ENCODE data around the gene B4GALT5. TPM values are rescaled to one million over a fixed set of nuclear protein-coding genes. Genes with fewer than 3 reads are reported as not detected.
"Not testable (repeated sequence)": the region's sequence is repeated elsewhere in the genome, so short reads cannot be mapped to it uniquely, and the experiment has no call there.

The B4GALT5 gene, protein sequence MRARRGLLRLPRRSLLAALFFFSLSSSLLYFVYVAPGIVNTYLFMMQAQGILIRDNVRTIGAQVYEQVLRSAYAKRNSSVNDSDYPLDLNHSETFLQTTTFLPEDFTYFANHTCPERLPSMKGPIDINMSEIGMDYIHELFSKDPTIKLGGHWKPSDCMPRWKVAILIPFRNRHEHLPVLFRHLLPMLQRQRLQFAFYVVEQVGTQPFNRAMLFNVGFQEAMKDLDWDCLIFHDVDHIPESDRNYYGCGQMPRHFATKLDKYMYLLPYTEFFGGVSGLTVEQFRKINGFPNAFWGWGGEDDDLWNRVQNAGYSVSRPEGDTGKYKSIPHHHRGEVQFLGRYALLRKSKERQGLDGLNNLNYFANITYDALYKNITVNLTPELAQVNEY
- total RNA-seq (2014; rRNA removed; shearing (Covaris generic)), result 25.5 and 30.5 TPM in 2 replicates

DNA sequence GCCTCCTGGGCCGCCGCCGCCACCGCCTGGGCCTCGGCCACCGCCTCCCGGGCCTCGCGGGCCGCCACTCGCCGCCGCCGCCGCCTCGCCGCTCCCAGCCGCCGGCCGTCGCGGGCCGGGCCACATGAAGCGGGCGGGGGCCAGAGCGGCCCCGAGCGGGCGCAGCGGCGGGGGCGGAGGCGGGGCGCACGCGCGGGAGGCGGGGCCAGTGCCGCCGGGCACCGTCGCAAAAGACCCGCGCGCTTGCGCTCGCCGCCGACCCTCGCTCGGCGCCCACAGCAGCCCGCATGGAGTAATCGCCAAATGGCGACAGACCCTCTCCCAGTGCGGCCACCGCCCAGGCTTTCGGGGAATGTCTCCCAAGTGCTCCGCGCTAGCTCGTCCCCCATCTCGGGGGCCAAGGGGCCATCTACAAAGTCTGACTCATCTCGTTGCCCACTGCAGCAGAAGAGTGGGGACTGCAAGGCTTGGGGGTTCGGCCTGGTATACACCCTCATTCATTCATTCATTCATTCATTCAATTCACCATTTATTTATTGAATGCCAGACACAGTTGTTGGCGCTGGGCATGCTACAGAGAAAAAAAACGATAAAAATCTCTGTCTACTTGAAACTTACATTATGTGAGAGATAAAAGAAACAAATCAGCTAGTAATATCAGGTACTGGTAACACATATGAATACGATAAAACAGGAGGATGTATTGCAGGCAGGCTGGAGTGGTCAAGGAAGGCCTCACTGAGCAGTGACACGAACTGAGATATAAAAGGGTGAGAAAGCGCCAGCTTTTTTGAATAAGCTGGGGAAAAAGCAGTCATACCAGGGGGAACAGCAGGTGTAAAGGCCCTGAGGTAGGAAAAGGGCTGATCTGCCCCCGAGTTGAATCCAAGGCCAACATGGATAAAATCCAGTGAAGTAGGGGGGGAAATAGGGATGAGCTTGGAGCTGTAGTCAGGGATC, at the start of gene B4GALT5:
B4GALT5 (minus strand) TSS at position 126 of the 960 bp plus-strand sequence. CDS start 188 bp downstream, outside the sequence.
- DNase-seq (ENCODE audit: low read depth), result peak; percentile 79

DNA sequence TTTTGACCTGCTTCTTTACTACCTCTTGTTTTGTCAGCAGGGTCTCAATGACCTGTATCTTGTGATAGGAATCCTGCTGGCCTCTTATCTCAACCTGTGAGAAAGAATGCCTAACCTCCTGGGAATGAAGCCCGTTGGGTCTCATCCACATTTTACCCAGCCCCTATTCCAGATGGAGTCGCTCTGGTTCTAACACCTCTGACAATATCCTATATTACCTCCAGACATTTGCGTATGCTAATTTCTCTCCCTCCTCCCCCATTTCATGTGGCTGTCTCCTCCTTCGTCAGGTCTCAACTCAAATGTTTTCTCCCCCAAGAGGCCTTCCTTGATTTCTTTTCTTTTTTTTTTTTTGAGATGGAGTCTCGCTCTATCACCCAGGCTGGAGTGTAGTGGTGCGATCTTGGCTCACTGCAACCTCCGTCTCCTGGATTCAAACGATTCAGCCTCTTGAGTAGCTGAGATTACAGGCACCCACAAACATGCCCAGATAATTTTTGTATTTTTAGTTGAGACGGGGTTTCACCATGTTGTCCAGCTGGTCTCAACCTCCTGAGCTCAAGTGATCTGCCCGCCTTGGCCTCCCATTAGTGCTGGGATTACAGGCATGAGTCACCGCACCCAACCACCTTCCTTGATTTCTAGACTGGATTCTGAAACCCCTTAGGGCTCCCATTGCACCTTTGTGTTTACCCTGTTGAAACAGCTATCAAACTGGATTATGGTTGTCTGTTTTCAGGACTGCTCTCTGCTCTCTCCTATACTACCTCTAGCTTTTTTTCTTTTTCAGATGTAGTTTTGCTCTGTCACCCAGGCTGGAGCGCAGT, 49.5 kb upstream of the B4GALT5 start:
- DNase-seq (ENCODE audit: low read depth), result peak; percentile 80

DNA sequence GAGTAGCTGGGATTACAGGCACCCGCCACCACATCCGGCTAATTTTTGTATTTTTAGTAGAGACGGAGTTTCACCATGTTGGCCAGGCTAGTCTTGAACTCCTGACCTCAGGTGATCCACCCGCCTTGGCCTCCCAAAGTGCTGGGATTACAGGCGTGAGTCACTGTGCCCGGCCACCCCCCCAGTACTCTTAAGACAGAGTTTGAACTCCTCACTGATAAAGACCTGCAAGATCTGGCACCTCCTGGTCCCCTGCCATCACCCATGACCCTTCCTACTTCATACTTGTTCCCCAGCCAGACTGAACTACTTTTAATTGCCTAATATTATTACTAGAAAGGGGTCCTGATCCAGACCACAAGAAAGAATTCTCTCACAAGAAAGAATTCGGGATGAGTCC, 48.2 kb upstream of the B4GALT5 start:
- DNase-seq (ENCODE audit: low read depth), result not testable (repeated sequence)

DNA sequence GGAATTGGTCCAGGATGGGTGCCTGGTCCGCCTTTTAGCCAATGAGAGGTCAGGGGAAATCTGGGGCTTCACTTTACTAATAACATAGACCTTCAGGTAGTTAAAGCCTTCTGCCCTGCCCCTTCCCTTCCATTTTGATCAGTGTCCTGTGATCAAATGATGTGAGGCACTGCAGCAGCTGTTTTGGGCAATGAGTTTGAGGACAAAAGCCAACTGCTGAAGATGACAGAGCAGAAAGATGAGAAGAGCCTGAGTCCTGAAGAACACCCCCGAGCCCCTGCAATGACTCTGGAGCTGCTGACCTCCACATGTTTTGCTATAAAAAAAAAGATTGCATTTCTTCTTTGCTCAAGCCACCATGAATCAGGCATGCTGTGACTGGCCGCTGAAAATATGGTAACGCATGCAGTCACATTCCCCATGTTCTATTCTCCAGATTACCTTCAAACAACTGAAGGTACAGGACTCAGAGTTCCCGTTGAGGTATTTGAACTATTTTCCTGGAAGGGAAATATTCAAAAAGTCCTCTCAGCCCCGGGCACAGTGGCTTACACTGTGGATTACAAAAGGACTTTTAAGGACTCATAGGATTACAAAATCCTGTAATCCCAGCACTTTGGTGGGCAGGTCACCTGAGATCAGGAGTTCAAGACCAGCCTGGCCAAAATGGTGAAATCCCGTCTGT, 45.7 kb upstream of the B4GALT5 start:
- no peak for DNase-seq (ENCODE audit: low read depth)

DNA sequence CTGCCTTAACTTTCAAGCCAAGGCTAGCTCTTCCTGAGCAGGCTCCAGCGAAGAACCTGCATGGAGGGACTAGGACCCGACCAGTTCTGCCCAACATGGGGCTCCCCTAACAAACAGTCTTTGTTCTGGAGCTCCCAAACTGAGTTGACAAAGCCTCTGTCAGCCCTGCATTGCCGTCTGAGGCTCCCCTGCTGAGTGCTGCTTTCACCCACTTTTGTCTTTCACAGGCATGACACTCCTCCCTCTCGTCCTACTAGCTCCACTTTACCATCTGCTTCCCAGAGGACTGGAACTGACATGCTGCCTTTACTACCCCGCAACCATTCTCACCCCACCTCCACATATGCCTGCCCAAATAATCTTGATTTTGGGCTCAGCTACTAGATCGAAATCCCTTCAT, 45.1 kb upstream of the B4GALT5 start:
- no peak for DNase-seq (ENCODE audit: low read depth)

DNA sequence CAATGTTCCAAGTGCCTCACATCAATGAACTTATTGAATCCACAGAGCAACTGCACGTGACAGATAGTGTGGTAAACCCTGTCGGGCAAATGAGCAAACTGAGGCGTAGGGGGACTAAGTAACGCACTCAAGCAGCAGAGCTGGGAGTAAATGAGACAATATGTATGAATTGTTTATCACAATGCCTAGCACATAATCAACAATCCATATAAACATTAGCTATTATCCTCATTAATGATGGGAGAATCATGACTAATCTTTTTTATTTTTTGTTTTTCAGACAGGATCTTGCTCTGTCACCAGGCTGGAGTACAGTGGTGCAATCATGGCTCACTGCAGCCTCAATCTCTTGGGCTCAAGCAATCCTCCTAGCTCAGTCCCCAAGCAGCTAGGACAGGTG, 43.9 kb upstream of the B4GALT5 start:
- DNase-seq (ENCODE audit: low read depth), result no peak

DNA sequence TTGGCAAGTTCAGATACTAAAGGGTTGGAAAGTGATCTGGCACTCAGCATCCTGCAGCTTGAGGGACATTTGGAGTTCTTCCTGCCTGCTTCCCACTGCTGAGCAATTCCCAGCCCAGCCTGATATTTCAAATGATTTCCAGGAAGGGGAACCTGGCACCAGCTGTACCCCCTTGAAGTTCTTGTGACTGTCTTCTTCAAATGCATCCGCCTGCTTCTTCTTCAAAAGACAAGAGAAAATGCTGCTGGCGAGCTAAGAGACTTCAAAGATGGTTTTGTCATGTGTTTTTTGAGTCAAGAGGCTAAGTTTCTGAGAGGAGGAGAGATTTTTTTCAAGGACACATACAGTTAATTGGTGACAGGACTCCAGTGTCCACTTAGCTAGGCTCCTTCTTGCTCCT, 42.6 kb upstream of the B4GALT5 start:
- no peak for DNase-seq (ENCODE audit: low read depth)

DNA sequence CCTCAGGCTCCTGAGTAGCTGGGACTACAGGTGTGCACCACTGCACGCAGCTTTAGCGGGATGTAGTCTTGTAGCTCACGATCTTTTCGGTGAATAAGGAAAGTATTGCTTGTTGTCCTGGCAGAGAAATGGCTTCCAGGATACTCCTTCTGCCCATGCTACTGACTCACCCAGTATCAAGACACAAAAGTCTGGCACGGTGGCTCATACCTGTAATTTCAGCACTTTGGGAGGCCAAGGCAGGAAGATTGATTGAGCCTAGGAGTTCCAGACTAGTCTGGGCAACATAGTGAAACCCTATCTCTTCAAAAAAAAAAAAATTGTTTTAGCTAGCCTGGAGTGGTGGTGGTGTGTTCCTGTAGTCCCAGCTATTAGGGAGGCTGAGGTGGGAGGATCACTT, 40.9 kb upstream of the B4GALT5 start:
- DNase-seq (ENCODE audit: low read depth), result no peak

DNA sequence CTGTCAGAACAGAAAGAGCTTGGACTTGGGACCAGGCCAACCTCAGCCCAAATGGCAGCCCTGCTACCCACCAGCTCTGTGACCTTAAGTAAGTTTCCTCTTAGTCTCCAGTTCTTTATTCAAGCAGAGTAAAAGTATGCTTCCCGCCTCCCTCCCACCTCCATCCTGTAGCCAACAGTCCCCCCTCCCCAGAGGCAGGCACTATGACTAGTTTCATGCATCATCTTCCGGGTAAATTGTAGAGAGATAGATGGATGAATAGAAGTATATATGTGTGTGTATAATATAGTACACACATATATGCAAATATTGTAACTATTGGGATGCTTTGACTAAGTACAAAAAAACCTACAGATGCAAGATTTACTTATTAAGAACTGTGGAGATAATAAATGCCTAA, 39.5 kb upstream of the B4GALT5 start:
- DNase-seq (ENCODE audit: low read depth), result no peak

DNA sequence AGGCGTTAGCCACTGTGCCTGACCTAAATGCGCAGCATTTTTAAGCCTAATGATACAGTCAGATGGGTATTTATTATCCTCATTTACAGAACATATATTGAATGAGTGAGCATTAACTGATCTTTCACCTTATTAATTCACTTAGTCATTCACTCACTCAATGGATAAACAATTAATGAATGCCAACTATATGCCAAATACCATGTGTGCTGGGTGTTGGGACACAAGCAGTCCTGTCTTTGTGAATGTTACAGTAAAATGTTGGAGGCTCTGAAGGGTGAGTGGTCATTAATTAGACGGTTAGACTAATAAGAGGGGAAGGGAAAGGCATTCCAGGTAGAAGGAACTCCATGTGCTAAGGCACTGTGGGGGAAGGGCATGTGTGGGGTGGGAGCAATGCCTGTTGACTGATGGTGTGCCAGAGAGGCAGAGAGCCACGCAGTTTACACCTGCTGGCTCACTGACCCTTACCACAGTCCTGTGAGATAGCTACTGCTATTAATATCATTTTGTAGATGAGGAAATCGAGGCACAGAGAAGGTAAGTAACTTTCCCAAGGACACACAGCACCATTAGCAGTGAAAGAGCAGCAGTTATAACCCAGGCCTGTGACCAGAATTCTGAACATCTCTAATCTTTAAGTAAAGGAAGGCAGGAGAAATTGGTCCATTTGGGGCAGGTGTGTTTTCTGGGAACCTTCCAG, 38.7 kb upstream of the B4GALT5 start:
- DNase-seq (ENCODE audit: low read depth), result no peak

DNA sequence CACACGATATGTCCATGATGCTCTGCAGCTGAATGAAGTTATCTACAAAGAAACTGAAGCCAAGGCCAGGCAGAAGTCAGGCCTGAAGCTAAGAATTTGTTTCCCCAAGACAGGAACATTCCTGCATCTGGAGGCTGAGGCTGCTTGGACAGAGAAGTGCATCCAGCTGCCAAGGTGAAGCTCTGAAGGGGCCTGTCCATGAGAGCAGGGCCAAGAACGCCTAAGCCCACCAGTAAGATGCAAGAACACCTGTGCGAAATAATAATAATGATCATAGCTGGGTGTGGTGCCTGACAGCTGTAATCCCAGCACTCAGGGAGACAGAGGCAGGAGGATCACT, 37.7 kb upstream of the B4GALT5 start:
- no peak for DNase-seq (ENCODE audit: low read depth)

DNA sequence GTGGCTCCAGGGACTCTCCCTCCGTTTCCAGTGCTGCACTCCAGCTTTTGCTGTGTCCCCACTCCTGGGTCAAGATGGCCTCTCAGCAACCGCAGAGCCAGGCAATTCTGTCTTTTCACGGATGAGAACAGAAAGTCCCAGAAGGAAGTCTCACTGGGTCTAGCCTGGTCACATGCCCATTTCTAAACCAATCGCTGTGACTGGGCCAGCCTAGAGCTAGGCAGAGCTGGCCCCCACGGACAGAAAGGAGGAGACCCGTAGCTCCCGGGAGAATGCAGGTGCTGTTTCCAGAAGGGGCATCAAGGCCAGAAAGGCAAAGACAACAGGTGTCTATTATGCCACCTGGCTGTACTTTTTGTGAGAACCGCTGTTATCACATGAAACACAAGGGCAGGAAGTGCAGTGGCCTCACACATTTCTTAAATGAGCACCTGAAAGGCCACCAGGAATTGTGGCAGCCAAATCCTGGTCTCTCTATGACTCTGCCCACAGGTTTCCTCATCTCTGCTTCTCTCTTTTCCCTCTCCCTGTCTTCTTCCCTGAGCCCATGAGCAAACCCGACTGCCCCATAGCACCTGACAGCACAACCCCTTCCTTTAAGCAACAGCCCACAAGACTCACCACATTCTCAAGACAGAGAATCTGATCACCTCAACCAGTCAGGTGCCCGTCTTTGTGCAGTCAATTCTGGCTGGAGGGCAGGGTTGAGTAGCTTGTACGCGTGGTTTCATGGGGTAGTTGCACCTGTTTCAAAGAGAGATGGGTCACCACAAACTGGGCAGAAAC, 37.1 kb upstream of the B4GALT5 start:
- peak; percentile 52 for DNase-seq (ENCODE audit: low read depth)

DNA sequence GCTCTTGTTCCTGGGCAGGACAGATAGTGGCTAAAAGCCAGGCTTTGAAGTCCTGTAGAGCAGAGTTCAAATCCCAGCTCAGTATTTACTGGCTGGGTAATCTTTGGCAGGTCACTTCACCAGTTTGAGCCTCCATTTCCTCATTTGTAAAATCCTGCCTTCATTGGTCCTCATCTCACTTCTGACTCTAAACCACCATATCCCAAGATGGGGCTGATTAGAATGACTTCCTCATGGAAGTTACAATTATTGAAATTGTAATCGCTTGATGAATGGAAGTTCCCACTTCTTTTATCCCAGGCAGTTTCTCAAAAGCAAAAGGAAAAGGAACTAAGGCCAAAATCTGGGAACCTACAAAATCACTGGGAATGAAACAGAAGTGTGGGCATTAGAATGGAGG, 35.9 kb upstream of the B4GALT5 start:
- DNase-seq (ENCODE audit: low read depth), result no peak

DNA sequence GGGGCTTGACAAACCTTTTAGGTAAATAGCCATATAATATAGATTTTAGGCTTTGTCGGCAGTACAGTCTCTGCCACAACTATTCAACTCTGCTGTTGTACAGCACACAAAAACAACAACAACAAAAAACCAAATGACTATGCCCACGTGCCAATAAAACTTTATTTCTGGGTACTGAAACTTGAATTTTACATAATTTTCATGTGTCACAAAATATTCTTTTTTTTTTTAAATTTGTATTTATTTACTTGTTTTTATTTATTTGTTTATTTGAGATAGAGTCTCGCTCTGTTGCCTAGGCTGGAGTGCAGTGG, 34.8 kb upstream of the B4GALT5 start:
- DNase-seq (ENCODE audit: low read depth), result no peak

DNA sequence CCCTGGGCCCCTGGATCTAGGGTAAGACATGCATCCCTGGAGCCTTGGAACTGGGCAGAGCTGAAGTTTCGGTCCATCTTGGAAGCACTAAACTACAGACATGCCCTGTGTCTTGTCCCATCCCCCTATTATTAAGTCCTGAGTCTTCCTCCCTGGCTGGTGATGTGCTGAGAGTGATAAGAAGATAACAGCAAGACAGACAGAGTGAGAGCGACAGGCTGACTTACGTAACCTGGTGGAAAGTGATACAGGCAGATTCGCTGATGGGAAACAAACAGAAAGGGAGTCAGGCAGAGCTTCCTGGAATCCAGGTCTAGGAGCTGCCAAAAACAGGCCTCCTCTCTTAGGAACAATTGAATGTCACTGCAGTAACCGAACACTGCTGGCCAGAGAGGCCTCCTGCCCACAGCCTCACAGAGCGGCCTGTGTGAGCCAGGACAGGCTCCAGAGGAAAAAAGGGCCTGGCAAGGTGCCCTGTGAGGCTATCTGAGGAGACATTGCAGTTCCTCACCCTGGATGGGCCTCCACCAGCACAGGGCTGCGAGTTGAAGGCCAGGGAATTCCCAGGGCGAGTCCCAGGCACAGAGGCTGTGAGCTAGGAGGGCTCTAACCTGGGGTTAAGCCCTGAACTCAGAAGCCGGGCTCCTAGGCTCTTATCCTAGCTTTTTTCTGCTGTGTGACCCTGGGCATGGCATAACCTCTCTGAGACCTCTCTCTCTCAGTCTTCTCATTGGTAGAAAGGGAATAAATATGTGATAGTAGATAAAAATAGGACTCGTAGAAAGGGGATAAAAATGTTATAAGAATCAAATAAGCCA, 34.2 kb upstream of the B4GALT5 start:
- DNase-seq (ENCODE audit: low read depth), result peak; percentile 55

DNA sequence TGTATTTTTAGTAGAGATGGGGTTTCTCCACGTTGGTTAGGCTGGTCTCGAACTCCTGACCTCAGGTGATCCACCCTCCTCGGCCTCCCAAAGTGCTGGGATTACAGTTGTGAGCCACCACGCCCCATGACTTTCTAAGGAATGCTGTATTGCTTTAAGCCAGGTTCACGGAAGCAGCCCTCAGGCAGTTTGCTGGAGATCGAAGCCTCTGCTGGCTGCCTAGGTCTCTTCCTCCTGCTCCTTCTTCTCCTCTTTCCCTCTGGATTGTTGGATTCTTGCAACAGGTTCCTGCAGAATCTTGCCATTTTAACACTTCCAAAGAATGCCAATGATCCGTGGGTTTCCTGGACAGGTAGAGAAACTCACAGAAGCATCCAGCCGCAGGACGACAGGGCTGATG, 29.3 kb upstream of the B4GALT5 start:
- no peak for DNase-seq (ENCODE audit: low read depth)

DNA sequence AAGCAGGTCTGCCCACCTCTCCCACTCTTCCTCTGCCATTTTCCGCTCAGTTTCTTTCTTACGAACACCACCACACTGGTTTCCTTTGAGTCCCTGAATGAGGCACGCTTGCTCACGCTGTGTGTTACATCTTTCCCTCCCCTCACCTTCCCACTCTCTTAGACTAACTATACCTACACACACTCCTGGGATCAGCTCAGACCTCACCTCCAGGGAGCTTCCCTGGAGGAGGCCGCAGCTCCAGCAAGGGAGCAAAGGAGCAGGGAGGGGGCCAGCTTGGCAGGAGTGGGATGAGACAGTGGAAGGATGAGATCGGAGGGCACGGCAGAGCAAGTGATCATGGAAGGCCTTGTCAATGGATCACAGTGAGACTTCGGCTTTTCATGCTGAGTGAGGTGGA, 28.3 kb upstream of the B4GALT5 start:
- no peak for DNase-seq (ENCODE audit: low read depth)

DNA sequence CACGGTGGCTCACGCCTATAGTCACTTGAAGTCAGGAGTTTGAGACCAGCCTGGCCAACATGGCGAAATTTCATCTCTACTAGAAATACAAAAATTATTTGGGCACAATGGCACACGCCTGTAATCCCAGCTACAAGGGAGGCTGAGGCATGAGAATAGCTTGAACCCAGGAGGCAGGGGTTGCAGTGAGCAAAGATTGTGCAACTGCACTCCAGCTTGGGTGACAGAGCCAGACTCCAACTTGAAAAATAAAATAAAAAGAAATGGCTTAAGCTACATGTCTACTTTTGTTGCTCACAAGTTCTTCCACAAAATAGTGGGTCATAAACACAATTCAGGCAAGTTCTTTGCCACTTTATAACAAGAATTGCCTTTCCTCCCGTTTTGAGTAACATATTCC, 27.1 kb upstream of the B4GALT5 start:
- DNase-seq (ENCODE audit: low read depth), result no peak

DNA sequence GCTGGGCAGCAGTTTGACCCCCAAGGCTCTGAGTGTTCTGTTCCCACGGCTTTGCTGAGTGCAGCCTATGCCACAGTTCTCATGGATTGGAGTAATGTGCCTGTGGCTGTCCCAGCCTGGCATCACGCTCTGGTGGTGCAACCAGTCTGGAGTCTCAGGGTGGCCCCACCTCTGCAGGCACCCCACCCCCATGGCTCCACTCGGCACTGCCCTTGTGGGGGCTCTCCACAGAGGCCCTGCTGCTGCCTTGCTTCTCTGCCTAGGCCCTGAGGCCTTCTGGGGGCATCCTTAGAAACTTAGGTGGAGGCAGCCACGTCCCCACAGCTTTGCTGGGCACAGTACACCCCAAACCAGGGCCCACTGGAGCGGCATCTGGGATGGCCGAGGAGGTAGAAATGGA, 25.4 kb upstream of the B4GALT5 start:
- no peak for DNase-seq (ENCODE audit: low read depth)
